Prostate gland (tissue), 2 donors: Measurements from ENCODE around the gene FCN2. TPM values are rescaled to one million over a fixed set of nuclear protein-coding genes. Genes with fewer than 3 reads are reported as not detected.

Experiments used
- DNase-seq: peaks from one replicate; pipeline ENCODE4 v3.0.0-alpha.2; 2019; ENCODE audit warnings: low spot score
- H3K27ac ChIP-seq, 2 donors: fragments of 200-600 bp; sonication (generic); 2 replicates each; pipeline ENCODE4 v1.5.1; 2017 to 2019
- H3K27me3 ChIP-seq: fragments of 200-600 bp; sonication (generic); replicated peaks from 2 replicates; pipeline ENCODE4 v1.5.1; 2019; ENCODE audit not compliant: insufficient read depth
- H3K36me3 ChIP-seq, 2 donors: fragments of 200-600 bp; sonication (generic); 1 replicate in 1 of 2; 2 replicates in 1 of 2; pipeline versions ENCODE4 v1.5.1 to v1.8.1; 2017 to 2019
- H3K4me1 ChIP-seq: fragments of 200-600 bp; sonication (generic); replicated peaks from 2 replicates; pipeline ENCODE4 v1.5.1; 2019
- H3K4me3 ChIP-seq, 2 donors: fragments of 200-600 bp; sonication (generic); 2 replicates each; pipeline ENCODE4 v1.5.1; 2017 to 2019
- H3K9me3 ChIP-seq: fragments of 200-600 bp; sonication (generic); 2 replicates; pipeline ENCODE4 v1.5.1; 2017
- CTCF ChIP-seq, 4 experiments: fragments of 200-600 bp in 2 of 4; fragments of 450-650 bp in 2 of 4; sonication (generic) in 2 of 4; IDR thresholded peaks; 1 replicate in 3 of 4; 2 replicates in 1 of 4; pipeline ENCODE4 v1.5.1; 2016 to 2019; ENCODE audit warnings: antibody characterized with exemption in 4 of 4, mild to moderate bottlenecking in 2 of 4, moderate library complexity in 2 of 4
- POLR2A ChIP-seq: fragments of 450-650 bp; IDR thresholded peaks from one replicate; pipeline ENCODE4 v1.6.1; 2016; ENCODE audit warnings: antibody characterized with exemption, mild to moderate bottlenecking
- POLR2AphosphoS5 ChIP-seq: sonication (generic); formaldehyde crosslinking; IDR thresholded peaks from one replicate; pipeline ENCODE4 v1.6.1; 2017; ENCODE audit warnings: antibody characterized with exemption
- WGBS: methylation state at CpG from one replicate; pipeline ENCODE4 v1.1.5; 2018; 5-methylcytosine and 5-hydroxymethylcytosine counted together
- intact Hi-C: fragments of 100-400 bp; cut with DNase I; formaldehyde crosslinking; loops from one replicate; pipeline ENCODE4 v1.14.2; 2022
- total RNA-seq, 2 donors: library from RNA; depleted of rRNA; stranded (reverse); fragments of >200 nt; gene quantifications; one replicate each; pipeline ENCODE4 v1.1.0, GENCODE V29; 2016

Gene FCN2
- total RNA-seq, 2 donors from 2014 or later = 2.4 TPM; not detected in 1

- intact Hi-C loops = no loop called here
- DNase-seq = no peak
- Histone ChIP-seq H3K36me3 (no peaks in the 10 kb centered on the region), H3K27ac (no peak overlapping the region), H3K4me3 (no peak overlapping the region), H3K27me3 (no peaks in the 10 kb centered on the region), H3K9me3 (no peaks in the 10 kb centered on the region), H3K4me1 (no peaks in the 10 kb centered on the region)
- TF ChIP-seq CTCF (IDR thresholded peaks at IDR 0.05) = no peak
- no peak for TF ChIP-seq POLR2AphosphoS5
- TF ChIP-seq POLR2A = no peak
- WGBS = 90% methylated on average over 12 of the region's 12 CpGs
Measured at GRCh38 chr9:134837529-134837928, 43.1 kb upstream of the FCN2 start.

- intact Hi-C loops = no loop called here
- no peak overlapping the region for H3K4me3 ChIP-seq
- no peak overlapping the region for H3K27ac ChIP-seq
- no peak for DNase-seq
- no peaks in the 10 kb centered on the region for H3K36me3 ChIP-seq
- WGBS = 88% methylated on average over 33 of the region's 34 CpGs
- TF ChIP-seq POLR2A = no peak
- no peak for TF ChIP-seq POLR2AphosphoS5
- no peak for TF ChIP-seq CTCF (IDR thresholded peaks at IDR 0.05)
- H3K27me3 ChIP-seq = no peaks in the 10 kb centered on the region
- no peaks in the 10 kb centered on the region for H3K9me3 ChIP-seq
- no peaks in the 10 kb centered on the region for H3K4me1 ChIP-seq
Measured at GRCh38 chr9:134838651-134839454, 41.8 kb upstream of the FCN2 start.

- no peaks in the 10 kb centered on the region for H3K27me3 ChIP-seq
- no peak overlapping the region for H3K4me3 ChIP-seq
- H3K27ac ChIP-seq = no peak overlapping the region
- no peaks in the 10 kb centered on the region for H3K9me3 ChIP-seq
- 90% methylated on average over 21 of the region's 21 CpGs for WGBS
- no peak for DNase-seq
- H3K36me3 ChIP-seq = no peaks in the 10 kb centered on the region
- intact Hi-C loops = no loop called here
- no peak for TF ChIP-seq POLR2A
- TF ChIP-seq CTCF (IDR thresholded peaks at IDR 0.05) = no peak
- TF ChIP-seq POLR2AphosphoS5 = no peak
- H3K4me1 ChIP-seq = no peaks in the 10 kb centered on the region
Measured at GRCh38 chr9:134839455-134840125, 41.0 kb upstream of the FCN2 start.

GRCh38 chr9:134840511-134840910, 40.1 kb upstream of the FCN2 start:
- no peak overlapping the region for H3K27ac ChIP-seq
- TF ChIP-seq CTCF (IDR thresholded peaks at IDR 0.05) (no peak), POLR2AphosphoS5 (no peak), POLR2A (no peak)
- no peaks in the 10 kb centered on the region for H3K9me3 ChIP-seq
- no peaks in the 10 kb centered on the region for H3K4me1 ChIP-seq
- no peaks in the 10 kb centered on the region for H3K27me3 ChIP-seq
- WGBS = 87% methylated on average over 12 of the region's 12 CpGs
- DNase-seq = no peak
- no peaks in the 10 kb centered on the region for H3K36me3 ChIP-seq
- intact Hi-C loops = no loop called here
- H3K4me3 ChIP-seq = no peak overlapping the region
